ENCODE data around the gene NT5M. TPM values are rescaled to one million over a fixed set of nuclear protein-coding genes. Genes with fewer than 3 reads are reported as not detected.

NT5M gene
- total and polyA plus RNA-seq, 2 donors (not counting 1 experiment from before 2014, with no cell fraction given) = 0.37 to 1.2 TPM

DNA sequence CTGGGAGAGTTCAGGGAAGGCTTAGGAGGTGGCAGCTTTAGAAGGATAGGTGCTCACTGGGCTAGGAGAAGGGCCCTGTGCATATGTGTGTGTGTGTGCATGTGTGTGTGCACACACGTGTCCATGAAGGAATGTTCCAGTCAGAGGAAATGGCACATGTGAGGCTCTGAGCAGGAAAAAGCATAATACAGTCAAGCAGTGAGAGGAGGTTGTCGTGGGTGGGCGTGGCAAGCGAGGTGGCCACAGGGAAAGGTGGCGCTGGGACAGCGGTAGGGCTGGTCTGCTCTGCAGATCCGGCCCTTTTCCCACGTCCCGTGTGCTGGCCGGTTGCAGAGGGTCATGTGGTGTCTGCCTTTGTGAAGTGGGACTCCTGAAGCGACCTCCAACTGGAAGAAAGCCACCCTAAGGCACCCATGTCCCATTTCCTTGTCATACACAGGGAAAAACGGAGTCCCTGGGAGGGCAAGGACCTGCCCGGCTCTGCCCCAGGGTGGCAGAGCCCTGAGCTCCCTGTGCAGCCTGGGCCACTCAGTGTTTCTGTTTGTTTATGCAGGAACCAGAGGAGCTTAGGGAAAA lies 40.1 kb downstream of the NT5M start:
- no peak for DNase-seq (ENCODE audit: low read depth in 2 of 2)
- no peak overlapping the region for H3K4me2 ChIP-seq (ENCODE audit: extremely low read depth, insufficient read depth, low read length)
- no peak overlapping the region for H2AFZ ChIP-seq (ENCODE audit: low read length)
- no peaks in the 10 kb centered on the region for H3K36me3 ChIP-seq (ENCODE audit: control insufficient read depth, insufficient read depth, low read length)
- H3K79me2 ChIP-seq (ENCODE audit: control insufficient read depth, insufficient read depth, low read length) = no peaks in the 10 kb centered on the region
- H3K27ac ChIP-seq (ENCODE audit: insufficient read depth, low read length) = no peak overlapping the region
- H3K4me3 ChIP-seq (replicated peaks in 1 of 4; ENCODE audit: control extremely low read depth in 1 of 4, insufficient read depth in 1 of 4, low read depth in 3 of 4, low read length in 4 of 4) = no peak overlapping the region
- H3K4me1 ChIP-seq (ENCODE audit: control insufficient read depth, extremely low read depth, insufficient read depth, low read length) = no peaks in the 10 kb centered on the region
- H3K27me3 ChIP-seq (ENCODE audit: control insufficient read depth, insufficient read depth, low read length) = no peaks in the 10 kb centered on the region
- no peaks in the 10 kb centered on the region for H3K9me3 ChIP-seq (ENCODE audit: control insufficient read depth, insufficient read depth, low read depth, low read length)
- TF ChIP-seq, protein P1, sequence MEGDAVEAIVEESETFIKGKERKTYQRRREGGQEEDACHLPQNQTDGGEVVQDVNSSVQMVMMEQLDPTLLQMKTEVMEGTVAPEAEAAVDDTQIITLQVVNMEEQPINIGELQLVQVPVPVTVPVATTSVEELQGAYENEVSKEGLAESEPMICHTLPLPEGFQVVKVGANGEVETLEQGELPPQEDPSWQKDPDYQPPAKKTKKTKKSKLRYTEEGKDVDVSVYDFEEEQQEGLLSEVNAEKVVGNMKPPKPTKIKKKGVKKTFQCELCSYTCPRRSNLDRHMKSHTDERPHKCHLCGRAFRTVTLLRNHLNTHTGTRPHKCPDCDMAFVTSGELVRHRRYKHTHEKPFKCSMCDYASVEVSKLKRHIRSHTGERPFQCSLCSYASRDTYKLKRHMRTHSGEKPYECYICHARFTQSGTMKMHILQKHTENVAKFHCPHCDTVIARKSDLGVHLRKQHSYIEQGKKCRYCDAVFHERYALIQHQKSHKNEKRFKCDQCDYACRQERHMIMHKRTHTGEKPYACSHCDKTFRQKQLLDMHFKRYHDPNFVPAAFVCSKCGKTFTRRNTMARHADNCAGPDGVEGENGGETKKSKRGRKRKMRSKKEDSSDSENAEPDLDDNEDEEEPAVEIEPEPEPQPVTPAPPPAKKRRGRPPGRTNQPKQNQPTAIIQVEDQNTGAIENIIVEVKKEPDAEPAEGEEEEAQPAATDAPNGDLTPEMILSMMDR (conservative IDR thresholded peaks at IDR 0.05 in 1 of 2, IDR thresholded peaks at IDR 0.05 in 1 of 2; ENCODE audit: low read depth in 1 of 2, low read length in 2 of 2) = no peak
- no peak for TF ChIP-seq EZH2 (IDR thresholded peaks at IDR 0.05; ENCODE audit: low read length, missing control alignments)
- no peaks in the 10 kb centered on the region for H4K20me1 ChIP-seq (ENCODE audit: control insufficient read depth, extremely low read depth, insufficient read depth, low read length)
- no peak overlapping the region for H3K9ac ChIP-seq (ENCODE audit: insufficient read depth, low read length)

DNA sequence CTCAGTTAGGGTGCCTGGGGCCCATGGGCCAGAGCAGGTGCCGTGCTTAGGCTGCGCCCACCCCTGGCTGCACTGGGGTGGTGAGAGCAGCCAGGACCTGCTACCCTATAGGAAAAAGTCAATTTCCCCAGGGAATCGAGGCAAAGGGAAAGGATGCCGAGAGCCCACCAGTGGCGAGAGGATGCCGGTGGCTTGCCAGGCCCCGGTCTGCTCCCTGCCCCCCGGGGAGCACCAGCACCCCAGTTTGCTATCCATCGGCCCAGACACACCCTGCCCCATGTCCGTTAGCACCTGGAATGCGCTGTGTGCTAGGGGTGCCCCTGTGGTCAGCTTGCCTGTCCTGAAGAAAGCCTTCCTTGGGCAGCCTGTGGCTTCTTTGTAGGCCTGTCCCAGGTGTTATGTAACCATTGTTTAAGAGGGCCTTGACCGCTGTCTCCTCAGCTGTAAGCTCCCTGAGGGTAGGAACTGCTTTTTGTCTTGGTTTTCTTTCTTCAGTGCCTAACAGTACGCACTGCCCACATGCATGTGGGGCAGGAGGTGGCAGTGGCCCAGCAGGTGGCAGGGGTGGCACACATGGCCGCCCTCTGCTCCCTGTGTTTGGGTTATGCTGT lies 40.8 kb downstream of the NT5M start:
- Histone ChIP-seq H3K27me3 (ENCODE audit: control insufficient read depth, insufficient read depth, low read length) (no peaks in the 10 kb centered on the region), H3K4me2 (ENCODE audit: extremely low read depth, insufficient read depth, low read length) (no peak overlapping the region), H3K79me2 (ENCODE audit: control insufficient read depth, insufficient read depth, low read length) (no peaks in the 10 kb centered on the region), H3K4me3 (replicated peaks in 1 of 4; ENCODE audit: control extremely low read depth in 1 of 4, insufficient read depth in 1 of 4, low read depth in 3 of 4, low read length in 4 of 4) (no peak overlapping the region), H3K9ac (ENCODE audit: insufficient read depth, low read length) (no peak overlapping the region), H4K20me1 (ENCODE audit: control insufficient read depth, extremely low read depth, insufficient read depth, low read length) (no peaks in the 10 kb centered on the region), H3K27ac (ENCODE audit: insufficient read depth, low read length) (no peak overlapping the region), H3K9me3 (ENCODE audit: control insufficient read depth, insufficient read depth, low read depth, low read length) (no peaks in the 10 kb centered on the region), H2AFZ (ENCODE audit: low read length) (no peak overlapping the region), H3K36me3 (ENCODE audit: control insufficient read depth, insufficient read depth, low read length) (no peaks in the 10 kb centered on the region), H3K4me1 (ENCODE audit: control insufficient read depth, extremely low read depth, insufficient read depth, low read length) (no peaks in the 10 kb centered on the region)
- no peak for DNase-seq (ENCODE audit: low read depth in 2 of 2)
- TF ChIP-seq, protein P1 (conservative IDR thresholded peaks at IDR 0.05 in 1 of 2, IDR thresholded peaks at IDR 0.05 in 1 of 2; ENCODE audit: low read depth in 1 of 2, low read length in 2 of 2) = no peak
- TF ChIP-seq EZH2 (IDR thresholded peaks at IDR 0.05; ENCODE audit: low read length, missing control alignments) = no peak

DNA sequence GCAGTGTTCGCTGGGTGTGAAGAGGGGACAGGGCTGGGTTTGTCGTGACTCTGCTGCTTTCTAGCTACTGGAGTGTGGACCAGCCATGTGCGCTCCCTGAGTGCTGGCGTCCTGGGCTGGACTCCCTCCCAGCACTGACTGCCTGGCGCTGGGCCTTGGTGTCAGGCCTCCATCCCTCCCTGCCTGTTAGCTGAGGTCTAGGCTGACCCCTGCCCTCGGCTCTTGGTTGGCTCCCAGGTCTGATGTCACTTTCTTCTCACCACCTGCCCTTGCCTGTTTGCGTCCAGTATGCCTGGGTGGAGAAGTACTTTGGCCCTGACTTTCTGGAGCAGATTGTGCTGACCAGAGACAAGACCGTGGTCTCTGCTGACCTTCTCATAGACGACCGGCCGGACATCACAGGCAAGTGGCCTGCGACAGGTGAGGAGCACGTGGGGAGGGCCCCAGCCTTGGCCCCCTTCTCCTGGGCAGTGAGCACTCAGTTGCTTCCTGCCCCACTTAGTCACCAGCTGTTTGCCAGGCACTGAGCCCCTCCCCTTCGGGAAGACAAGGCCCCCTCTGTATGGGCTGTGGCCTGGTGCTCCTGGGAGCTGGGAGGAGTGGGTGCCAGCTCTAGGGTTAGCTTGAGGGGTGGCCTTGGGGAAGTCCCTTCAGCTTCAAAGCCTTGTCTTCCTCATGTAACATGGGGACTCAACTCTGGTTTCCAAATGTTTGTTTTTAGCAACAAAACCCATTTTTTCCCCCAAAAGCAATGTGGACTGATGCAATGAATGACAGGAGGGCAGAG lies 41.5 kb downstream of the NT5M start:
- Histone ChIP-seq H3K79me2 (ENCODE audit: control insufficient read depth, insufficient read depth, low read length) (no peaks in the 10 kb centered on the region), H3K4me2 (ENCODE audit: extremely low read depth, insufficient read depth, low read length) (no peak overlapping the region), H3K9me3 (ENCODE audit: control insufficient read depth, insufficient read depth, low read depth, low read length) (no peaks in the 10 kb centered on the region), H3K27ac (ENCODE audit: insufficient read depth, low read length) (no peak overlapping the region), H3K4me3 (replicated peaks in 1 of 4; ENCODE audit: control extremely low read depth in 1 of 4, insufficient read depth in 1 of 4, low read depth in 3 of 4, low read length in 4 of 4) (no peak overlapping the region), H2AFZ (ENCODE audit: low read length) (no peak overlapping the region), H3K4me1 (ENCODE audit: control insufficient read depth, extremely low read depth, insufficient read depth, low read length) (no peaks in the 10 kb centered on the region), H3K36me3 (ENCODE audit: control insufficient read depth, insufficient read depth, low read length) (no peaks in the 10 kb centered on the region), H4K20me1 (ENCODE audit: control insufficient read depth, extremely low read depth, insufficient read depth, low read length) (no peaks in the 10 kb centered on the region), H3K9ac (ENCODE audit: insufficient read depth, low read length) (no peak overlapping the region), H3K27me3 (ENCODE audit: control insufficient read depth, insufficient read depth, low read length) (no peaks in the 10 kb centered on the region)
- DNase-seq (ENCODE audit: low read depth in 2 of 2) = no peak
- TF ChIP-seq EZH2 (IDR thresholded peaks at IDR 0.05; ENCODE audit: low read length, missing control alignments) = no peak
- TF ChIP-seq, protein P1 (conservative IDR thresholded peaks at IDR 0.05 in 1 of 2, IDR thresholded peaks at IDR 0.05 in 1 of 2; ENCODE audit: low read depth in 1 of 2, low read length in 2 of 2) = no peak
